GM10266 (cell line): ENCODE data around the gene SLC26A1.
A peak's percentile ranks its signal among the peaks of the same experiment; 100 is the strongest.

ENCODE experiments used
- DNase-seq: peaks from one replicate; pipeline ENCODE4 v3.0.0; 2012; ENCODE audit errors: extremely low spot score
- CTCF ChIP-seq: IDR thresholded peaks from 2 replicates; pipeline ENCODE4 v1.5.1; 2012; ENCODE audit warnings: mild to moderate bottlenecking, low read depth; ENCODE audit not compliant: control insufficient read depth, insufficient read depth; ENCODE audit errors: missing control alignments

The SLC26A1 gene

GRCh38 chr4:1011666-1012033 is 18.4 kb upstream of the SLC26A1 start:
- no peak for TF ChIP-seq CTCF
- no peak for DNase-seq

- peak; percentile 98 for DNase-seq
- TF ChIP-seq CTCF = no peak
Measured at GRCh38 chr4:1011022-1011665, 17.9 kb upstream of the SLC26A1 start, which contains the start of gene FGFRL1. TSS of gene FGFRL1 (plus strand) at chr4:1011626. CDS start at chr4:1012486, 860 bp downstream.

GRCh38 chr4:1010395-1011021 is 17.3 kb upstream of the SLC26A1 start:
- DNase-seq = no peak

GRCh38 chr4:1009542-1010394 is 16.6 kb upstream of the SLC26A1 start:
- peak; percentile 97 for DNase-seq
- TF ChIP-seq CTCF = peak; percentile 42

More at GRCh38 chr4:1010395-1011021, 17.3 kb upstream of the SLC26A1 start:
- no peak for TF ChIP-seq CTCF

GRCh38 chr4:1008840-1009541 is 15.8 kb upstream of the SLC26A1 start:
- no peak for TF ChIP-seq CTCF
- no peak for DNase-seq

- no peak for TF ChIP-seq CTCF
- no peak for DNase-seq
Measured at GRCh38 chr4:1006856-1007255, 13.7 kb upstream of the SLC26A1 start.
